GM21576 (cell line): ENCODE measurements around the gene RALY.
"Not testable (repeated sequence)": the region's sequence is repeated elsewhere in the genome, so short reads cannot be mapped to it uniquely, and the experiment has no call there.

ENCODE experiments used
- ATAC-seq: cut with Tn5 transposase; IDR thresholded peaks from one replicate; pipeline ENCODE4 v1.9.1; 2021; ENCODE audit warnings: mild to moderate bottlenecking, moderate library complexity; ENCODE audit not compliant: unreplicated experiment

The RALY gene

GRCh38 chr20:34015401-34016335, 22.0 kb downstream of the RALY start:
- ATAC-seq, result no peak

- no peak for ATAC-seq
These were observed 23.0 kb downstream of the RALY start for GRCh38 chr20:34016736-34017135.

GRCh38 chr20:34017610-34018009, 23.9 kb downstream of the RALY start:
- no peak for ATAC-seq

GRCh38 chr20:34018166-34018565, 24.5 kb downstream of the RALY start:
- ATAC-seq, result no peak

GRCh38 chr20:34022151-34022838, 28.6 kb downstream of the RALY start:
- ATAC-seq, result no peak

- no peak for ATAC-seq
These were observed 29.1 kb downstream of the RALY start for GRCh38 chr20:34022839-34023234.

- ATAC-seq, result no peak
These were observed 30.4 kb downstream of the RALY start for GRCh38 chr20:34023937-34024722.

- ATAC-seq, result no peak
These were observed 31.1 kb downstream of the RALY start for GRCh38 chr20:34024723-34025351.

GRCh38 chr20:34028013-34028412, 34.3 kb downstream of the RALY start:
- ATAC-seq, result not testable (repeated sequence)

- ATAC-seq, result no peak
These were observed 35.7 kb downstream of the RALY start for GRCh38 chr20:34029415-34029814.

GRCh38 chr20:34030456-34030855, 36.7 kb downstream of the RALY start:
- ATAC-seq, result no peak

GRCh38 chr20:34033903-34034302, 40.2 kb downstream of the RALY start:
- ATAC-seq, result no peak

- ATAC-seq, result no peak
These were observed 43.4 kb downstream of the RALY start for GRCh38 chr20:34037121-34037520.

GRCh38 chr20:34037767-34038166, 44.1 kb downstream of the RALY start:
- ATAC-seq, result no peak

- ATAC-seq, result no peak
These were observed 46.7 kb downstream of the RALY start for GRCh38 chr20:34040300-34040995.

GRCh38 chr20:34041226-34041625, 47.5 kb downstream of the RALY start:
- ATAC-seq, result no peak

- no peak for ATAC-seq
These were observed 48.6 kb downstream of the RALY start for GRCh38 chr20:34042262-34042661.

GRCh38 chr20:34043025-34043424, 49.3 kb downstream of the RALY start:
- ATAC-seq, result no peak

GRCh38 chr20:34045294-34045693, 51.6 kb downstream of the RALY start:
- no peak for ATAC-seq
